IMR-90 (cell line): Measurements from ENCODE around the gene CACNG8. TPM values are rescaled to one million over a fixed set of nuclear protein-coding genes. Genes with fewer than 3 reads are reported as not detected.
A peak's percentile ranks its signal among the peaks of the same experiment; 100 is the strongest.

Experiments used
- ATAC-seq: fragments of 200-7000 bp; cut with Tn5 transposase; 2 replicates; pipeline ENCODE4 v1.9.1; 2020; ENCODE audit warnings: low read depth, mild to moderate bottlenecking, moderate library complexity
- BruUV-seq: library from RNA; stranded (reverse); fragments of 400-500 nt; replicated peaks from 2 replicates; lab custom pipeline; 2021; lab: Mats Ljungman, UMichigan
- CTCF ChIA-PET: fragments of 300-600 bp; formaldehyde crosslinking; extraction: SDS; loops from one replicate; lab custom pipeline; 2021; ENCODE audit warnings: antibody characterized with exemption; lab: Yijun Ruan, JAX
- POLR2A ChIA-PET: fragments of 300-600 bp; sonication (Branson Sonifier 250); formaldehyde crosslinking; loops from one replicate; lab custom pipeline; 2022; ENCODE audit warnings: antibody characterized with exemption; ENCODE audit not compliant: unreplicated experiment; lab: Charles Lee
- DNase-seq: peaks from one replicate; pipeline ENCODE4 v3.0.0; 2013
- H2AFZ ChIP-seq: replicated peaks from 2 replicates; pipeline ENCODE3; 2013; ENCODE audit warnings: low read length, mild to moderate bottlenecking; ENCODE audit not compliant: poor library complexity
- H2AK5ac ChIP-seq: 2 replicates; pipeline ENCODE4 v1.6.1; 2013; ENCODE audit warnings: low read depth, low read length, inconsistent platforms
- H2AK9ac ChIP-seq: replicated peaks from 2 replicates; pipeline ENCODE3; 2013; ENCODE audit warnings: mild to moderate bottlenecking, low read depth, low read length, moderate library complexity; ENCODE audit not compliant: poor library complexity
- H2BK120ac ChIP-seq: 2 replicates; pipeline ENCODE4 v1.6.1; 2013; ENCODE audit warnings: low read depth, low read length, inconsistent platforms
- H2BK15ac ChIP-seq: 3 replicates; pipeline ENCODE4 v1.6.1; 2013; ENCODE audit warnings: low read depth, low read length, inconsistent platforms
- H2BK20ac ChIP-seq: 2 replicates; pipeline ENCODE4 v1.6.1; 2013; ENCODE audit warnings: low read depth, mild to moderate bottlenecking, inconsistent platforms, low read length, moderate library complexity
- H2BK5ac ChIP-seq: 2 replicates; pipeline ENCODE4 v1.6.1; 2013; ENCODE audit warnings: mild to moderate bottlenecking, low read depth, low read length, inconsistent platforms; ENCODE audit not compliant: poor library complexity, severe bottlenecking
- H3K14ac ChIP-seq: replicated peaks from 2 replicates; pipeline ENCODE4 v1.6.1; 2013; ENCODE audit warnings: low read depth, low read length, inconsistent platforms
- H3K18ac ChIP-seq: 2 replicates; pipeline ENCODE4 v1.6.1; 2013; ENCODE audit warnings: low read depth, low read length, control low read depth
- H3K23ac ChIP-seq: 2 replicates; pipeline ENCODE4 v1.6.1; 2013; ENCODE audit warnings: low read depth, low read length, inconsistent platforms
- H3K27ac ChIP-seq: 2 replicates; pipeline ENCODE4 v1.5.1; 2013; ENCODE audit warnings: mild to moderate bottlenecking, control low read depth, low read length; ENCODE audit not compliant: insufficient read depth
- H3K27me3 ChIP-seq: 2 replicates; pipeline ENCODE4 v1.6.1; 2013; ENCODE audit warnings: low read length; ENCODE audit not compliant: control insufficient read depth, insufficient read depth
- H3K36me3 ChIP-seq: 2 replicates; pipeline ENCODE4 v1.6.1; 2013; ENCODE audit warnings: low read length, mixed read lengths; ENCODE audit not compliant: control insufficient read depth, insufficient read depth
- H3K4ac ChIP-seq: 2 replicates; pipeline ENCODE4 v1.6.1; 2013; ENCODE audit warnings: low read depth, low read length, inconsistent platforms
- H3K4me1 ChIP-seq: 2 replicates; pipeline ENCODE4 v1.6.1; 2013; ENCODE audit warnings: low read length, mixed read lengths; ENCODE audit not compliant: control insufficient read depth, insufficient read depth
- H3K4me2 ChIP-seq: 2 replicates; pipeline ENCODE4 v1.6.1; 2013; ENCODE audit warnings: low read depth, mild to moderate bottlenecking, control low read depth, low read length, moderate library complexity
- H3K4me3 ChIP-seq: 2 replicates; pipeline ENCODE4 v1.5.1; 2013; ENCODE audit warnings: low read depth, mild to moderate bottlenecking, control low read depth, low read length, moderate library complexity; ENCODE audit not compliant: insufficient read depth
- H3K56ac ChIP-seq: 2 replicates; pipeline ENCODE4 v1.6.1; 2013; ENCODE audit warnings: low read length, inconsistent platforms; ENCODE audit not compliant: insufficient read depth; ENCODE audit errors: extremely low read depth
- H3K79me1 ChIP-seq, 2 experiments: 2 replicates each; pipeline ENCODE4 v1.6.1; 2013; ENCODE audit warnings: low read length in 2 of 2, inconsistent platforms in 1 of 2, low read depth in 1 of 2
- H3K9ac ChIP-seq: 2 replicates; pipeline ENCODE4 v1.6.1; 2013; ENCODE audit warnings: low read depth, low read length, control low read depth
- H3K9me1 ChIP-seq: 2 replicates; pipeline ENCODE4 v1.6.1; 2013; ENCODE audit warnings: low read length, inconsistent platforms; ENCODE audit not compliant: insufficient read depth
- H3K9me3 ChIP-seq: 2 replicates; pipeline ENCODE4 v1.6.1; 2013; ENCODE audit warnings: low read length; ENCODE audit not compliant: control insufficient read depth, insufficient read depth
- H4K20me1 ChIP-seq: 2 replicates; pipeline ENCODE4 v1.6.1; 2013; ENCODE audit warnings: low read length, inconsistent platforms; ENCODE audit not compliant: insufficient read depth
- H4K5ac ChIP-seq: 2 replicates; pipeline ENCODE4 v1.6.1; 2013; ENCODE audit warnings: mild to moderate bottlenecking, low read depth, low read length, control low read depth
- H4K8ac ChIP-seq, 2 experiments: 2 replicates each; pipeline ENCODE4 v1.6.1; 2013; ENCODE audit warnings: low read depth in 2 of 2, low read length in 2 of 2, control low read depth in 1 of 2, inconsistent platforms in 1 of 2
- H4K91ac ChIP-seq: 2 replicates; pipeline ENCODE4 v1.6.1; 2013; ENCODE audit warnings: low read depth, low read length, inconsistent platforms; ENCODE audit not compliant: insufficient read depth
- BHLHE40 ChIP-seq: fragments of 150-350 bp; IDR thresholded peaks from 2 replicates; pipeline ENCODE4 v1.6.1; 2016; ENCODE audit warnings: mild to moderate bottlenecking, low read depth, low read length
- CEBPB ChIP-seq: IDR thresholded peaks from 2 replicates; pipeline ENCODE4 v1.6.1; 2012; ENCODE audit warnings: low read depth, low read length, improper control_type of control experiment
- CHD1 ChIP-seq: IDR thresholded peaks from 2 replicates; pipeline ENCODE4 v1.6.1; 2012; ENCODE audit warnings: low read depth, low read length, improper control_type of control experiment
- FOS ChIP-seq: fragments of 150-350 bp; IDR thresholded peaks from 2 replicates; pipeline ENCODE4 v1.6.1; 2016; ENCODE audit warnings: low read depth, low read length
- MAFK ChIP-seq: IDR thresholded peaks from 2 replicates; pipeline ENCODE4 v1.6.1; 2012; ENCODE audit warnings: low read depth, low read length, improper control_type of control experiment
- MAZ ChIP-seq: IDR thresholded peaks from 2 replicates; pipeline ENCODE4 v1.6.1; 2012; ENCODE audit warnings: low read depth, mild to moderate bottlenecking, low read length, improper control_type of control experiment, moderate library complexity, borderline replicate concordance
- MXI1 ChIP-seq: IDR thresholded peaks from 2 replicates; pipeline ENCODE4 v1.6.1; 2012; ENCODE audit warnings: low read depth, mild to moderate bottlenecking, low read length, moderate library complexity, borderline replicate concordance
- NFE2L2 ChIP-seq: fragments of 150-350 bp; IDR thresholded peaks from 2 replicates; pipeline ENCODE4 v1.6.1; 2016; ENCODE audit warnings: low read depth, mild to moderate bottlenecking, low read length
- POLR2A ChIP-seq: IDR thresholded peaks from 2 replicates; pipeline ENCODE4 v1.6.1; 2012; ENCODE audit warnings: mild to moderate bottlenecking, low read depth, low read length
- RAD21 ChIP-seq: IDR thresholded peaks from 2 replicates; pipeline ENCODE4 v1.6.1; 2012; ENCODE audit warnings: low read length, improper control_type of control experiment
- RCOR1 ChIP-seq: IDR thresholded peaks from 2 replicates; pipeline ENCODE4 v1.6.1; 2012; ENCODE audit warnings: mild to moderate bottlenecking, low read length, improper control_type of control experiment; ENCODE audit not compliant: insufficient replicate concordance
- RFX5 ChIP-seq: IDR thresholded peaks from 2 replicates; pipeline ENCODE4 v1.8.0; 2012; ENCODE audit warnings: low read depth, mild to moderate bottlenecking, low read length, moderate library complexity
- SMC3 ChIP-seq: fragments of 150-350 bp; IDR thresholded peaks from 2 replicates; pipeline ENCODE4 v1.6.1; 2016; ENCODE audit warnings: low read depth, mild to moderate bottlenecking, antibody characterized with exemption, low read length, moderate library complexity
- WGBS, 2 experiments: methylation state at CpG; one replicate each; pipeline versions ENCODE4 v1.1.5 to v1.1.7; 2013; ENCODE audit warnings: missing lambda C conversion rate in 2 of 2; ENCODE audit not compliant: insufficient read length in 1 of 2; ENCODE audit errors: extremely low coverage in 2 of 2; 5-methylcytosine and 5-hydroxymethylcytosine counted together
- dilution Hi-C: fragments of 300-500 bp; cut with HindIII; formaldehyde crosslinking; loops from one replicate; pipeline ENCODE4 v1.14.3; 2018; ENCODE audit warnings: low sequenced_read_pairs; ENCODE audit not compliant: unreplicated experiment
- in situ Hi-C: fragments of 300-500 bp; cut with MboI; formaldehyde crosslinking; loops from 3 replicates; pipeline ENCODE4 v1.14.3; 2019; ENCODE audit warnings: low sequenced_read_pairs, inconsistent platforms, mixed read lengths
- intact Hi-C: fragments of 100-400 bp; cut with micrococcal nuclease; formaldehyde crosslinking; loops from 2 replicates; pipeline ENCODE4 v1.10.0; 2022
- polyA plus RNA-seq, 3 experiments: library from polyadenylated mRNA; depleted of rRNA; stranded (reverse); fragments of >200 nt; gene quantifications; 2 replicates each; pipeline ENCODE4 v1.2.3, GENCODE V29; 2012; ENCODE audit warnings: low replicate concordance in 1 of 3
- total RNA-seq: library from RNA; depleted of rRNA; stranded (reverse); fragments of >200 nt; gene quantifications from 2 replicates; pipeline ENCODE4 v1.2.3, GENCODE V29; 2012
- TF ChIP-seq, protein P1 (sequence below): fragments of 150-350 bp; IDR thresholded peaks from 2 replicates; pipeline ENCODE4 v1.6.1; 2016; ENCODE audit warnings: low read depth, mild to moderate bottlenecking, low read length, moderate library complexity, borderline replicate concordance
- TF ChIP-seq, protein P2 (sequence below): fragments of 150-350 bp; IDR thresholded peaks from 2 replicates; pipeline ENCODE4 v1.6.1; 2017; ENCODE audit warnings: mild to moderate bottlenecking, antibody characterized with exemption, low read length, low read depth
- TF ChIP-seq, protein P3 (sequence below): conservative IDR thresholded peaks from 2 replicates; pipeline ENCODE4 v1.5.1; 2012; ENCODE audit warnings: mild to moderate bottlenecking, low read depth, low read length, improper control_type of control experiment

Gene CACNG8
- total and polyA plus RNA-seq, 2 of the 4 experiments (the other 2 are of a cell fraction) = 0.15 TPM; not detected in 1

DNA sequence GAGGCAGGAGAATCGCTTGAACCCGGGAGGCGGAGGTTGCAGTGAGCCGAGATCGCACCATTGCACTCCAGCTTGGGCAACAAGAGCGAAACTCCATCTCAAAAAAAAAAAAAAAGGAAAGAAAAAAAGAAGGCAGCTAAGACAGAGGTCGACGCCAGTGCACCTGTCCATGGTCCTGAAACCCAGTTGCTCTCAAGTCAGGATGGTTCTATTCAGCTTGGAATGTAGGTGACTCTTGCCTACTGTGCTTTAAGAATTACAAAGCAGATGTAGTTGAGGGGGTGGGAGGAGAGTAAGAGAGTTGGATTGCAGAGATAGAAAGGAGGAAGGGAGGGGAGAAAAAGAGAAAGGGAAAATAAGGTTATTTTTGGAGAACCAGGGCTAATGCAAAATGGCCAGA lies 35.0 kb upstream of the CACNG8 start:
- WGBS, 2 experiments = 0% methylated on average over 2 of the region's 8 CpGs; no CpG with 5 or more reads in 1 of the 2 experiments

More for the DNA sequence above, 35.0 kb upstream of the CACNG8 start:
- no peak overlapping the region for H2BK15ac ChIP-seq
- no peak overlapping the region for H2AK9ac ChIP-seq
- H4K5ac ChIP-seq = no peak overlapping the region
- ChIA-PET CTCF (no interaction called here), POLR2A (interaction anchor here (0.6 kb wide), 1 partner anchor 53 kb away, joined by 5 read pairs; no protein-coding TSS in a partner anchor)
- peak; percentile 75 for ATAC-seq
- H3K79me1 ChIP-seq = no peaks in the 10 kb centered on the region
- no peak overlapping the region for H2AFZ ChIP-seq
- no peak for TF ChIP-seq RCOR1
- no peak for TF ChIP-seq MAZ
- TF ChIP-seq, protein P1, sequence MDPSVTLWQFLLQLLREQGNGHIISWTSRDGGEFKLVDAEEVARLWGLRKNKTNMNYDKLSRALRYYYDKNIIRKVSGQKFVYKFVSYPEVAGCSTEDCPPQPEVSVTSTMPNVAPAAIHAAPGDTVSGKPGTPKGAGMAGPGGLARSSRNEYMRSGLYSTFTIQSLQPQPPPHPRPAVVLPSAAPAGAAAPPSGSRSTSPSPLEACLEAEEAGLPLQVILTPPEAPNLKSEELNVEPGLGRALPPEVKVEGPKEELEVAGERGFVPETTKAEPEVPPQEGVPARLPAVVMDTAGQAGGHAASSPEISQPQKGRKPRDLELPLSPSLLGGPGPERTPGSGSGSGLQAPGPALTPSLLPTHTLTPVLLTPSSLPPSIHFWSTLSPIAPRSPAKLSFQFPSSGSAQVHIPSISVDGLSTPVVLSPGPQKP = no peak
- TF ChIP-seq POLR2A = no peak
- TF ChIP-seq MXI1 = no peak
- TF ChIP-seq BHLHE40 = no peak
- no peak for TF ChIP-seq MAFK
- no peak for TF ChIP-seq NFE2L2
- no peak for TF ChIP-seq FOS
- TF ChIP-seq, protein P2, sequence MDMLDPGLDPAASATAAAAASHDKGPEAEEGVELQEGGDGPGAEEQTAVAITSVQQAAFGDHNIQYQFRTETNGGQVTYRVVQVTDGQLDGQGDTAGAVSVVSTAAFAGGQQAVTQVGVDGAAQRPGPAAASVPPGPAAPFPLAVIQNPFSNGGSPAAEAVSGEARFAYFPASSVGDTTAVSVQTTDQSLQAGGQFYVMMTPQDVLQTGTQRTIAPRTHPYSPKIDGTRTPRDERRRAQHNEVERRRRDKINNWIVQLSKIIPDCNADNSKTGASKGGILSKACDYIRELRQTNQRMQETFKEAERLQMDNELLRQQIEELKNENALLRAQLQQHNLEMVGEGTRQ = no peak
- TF ChIP-seq RAD21 = no peak
- TF ChIP-seq CHD1 = no peak
- no peak for TF ChIP-seq CEBPB
- TF ChIP-seq SMC3 = no peak
- TF ChIP-seq RFX5 = no peak
- TF ChIP-seq, protein P3, sequence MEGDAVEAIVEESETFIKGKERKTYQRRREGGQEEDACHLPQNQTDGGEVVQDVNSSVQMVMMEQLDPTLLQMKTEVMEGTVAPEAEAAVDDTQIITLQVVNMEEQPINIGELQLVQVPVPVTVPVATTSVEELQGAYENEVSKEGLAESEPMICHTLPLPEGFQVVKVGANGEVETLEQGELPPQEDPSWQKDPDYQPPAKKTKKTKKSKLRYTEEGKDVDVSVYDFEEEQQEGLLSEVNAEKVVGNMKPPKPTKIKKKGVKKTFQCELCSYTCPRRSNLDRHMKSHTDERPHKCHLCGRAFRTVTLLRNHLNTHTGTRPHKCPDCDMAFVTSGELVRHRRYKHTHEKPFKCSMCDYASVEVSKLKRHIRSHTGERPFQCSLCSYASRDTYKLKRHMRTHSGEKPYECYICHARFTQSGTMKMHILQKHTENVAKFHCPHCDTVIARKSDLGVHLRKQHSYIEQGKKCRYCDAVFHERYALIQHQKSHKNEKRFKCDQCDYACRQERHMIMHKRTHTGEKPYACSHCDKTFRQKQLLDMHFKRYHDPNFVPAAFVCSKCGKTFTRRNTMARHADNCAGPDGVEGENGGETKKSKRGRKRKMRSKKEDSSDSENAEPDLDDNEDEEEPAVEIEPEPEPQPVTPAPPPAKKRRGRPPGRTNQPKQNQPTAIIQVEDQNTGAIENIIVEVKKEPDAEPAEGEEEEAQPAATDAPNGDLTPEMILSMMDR = no peak
- H2BK20ac ChIP-seq = no peak overlapping the region
- H3K56ac ChIP-seq = no peak overlapping the region
- H3K4me3 ChIP-seq = no peak overlapping the region
- no peak overlapping the region for H3K14ac ChIP-seq
- H3K4me1 ChIP-seq = no peaks in the 10 kb centered on the region
- peak; percentile 64 for DNase-seq
- H3K9ac ChIP-seq = no peak overlapping the region
- no peaks in the 10 kb centered on the region for H3K9me1 ChIP-seq
- no TSS peak for BruUV-seq
- no peak overlapping the region for H3K4me2 ChIP-seq
- no peak overlapping the region for H3K18ac ChIP-seq
- no peaks in the 10 kb centered on the region for H3K9me3 ChIP-seq
- no peak overlapping the region for H3K23ac ChIP-seq
- intact Hi-C loops = loop anchor here (2.0 kb wide), 1 partner anchor 25 kb away; no protein-coding TSS in a partner anchor
- no peak overlapping the region for H3K4ac ChIP-seq
- no peak overlapping the region for H2AK5ac ChIP-seq
- H3K27me3 ChIP-seq = no peaks in the 10 kb centered on the region
- H4K20me1 ChIP-seq = no peaks in the 10 kb centered on the region
- no peak overlapping the region for H4K91ac ChIP-seq
- H4K8ac ChIP-seq = no peak overlapping the region
- in situ Hi-C loops = no loop called here
- H3K27ac ChIP-seq = no peak overlapping the region
- no peak overlapping the region for H2BK5ac ChIP-seq
- no peak overlapping the region for H2BK120ac ChIP-seq
- dilution Hi-C loops = no loop called here
- no peaks in the 10 kb centered on the region; the same call in 1 of the 2 replicates for H3K36me3 ChIP-seq
